ENCODE data around the gene SPSB1.

GRCh38 chr1:9366943-9367780 is 74.5 kb downstream of the SPSB1 start:
- TF ChIP-seq CTCF (IDR thresholded peaks at IDR 0.05; ENCODE audit: low read length) (no peak), EZH2 (optimal IDR thresholded peaks at IDR 0.05; ENCODE audit: low read depth, low read length) (no peak)
